ENCODE results near the gene SCUBE3. TPM values are rescaled to one million over a fixed set of nuclear protein-coding genes. Genes with fewer than 3 reads are reported as not detected.

Gene SCUBE3
- total and polyA plus RNA-seq, 2 of the 4 experiments (the other 2 are of a cell fraction): 19.9 to 45.5 TPM

DNA sequence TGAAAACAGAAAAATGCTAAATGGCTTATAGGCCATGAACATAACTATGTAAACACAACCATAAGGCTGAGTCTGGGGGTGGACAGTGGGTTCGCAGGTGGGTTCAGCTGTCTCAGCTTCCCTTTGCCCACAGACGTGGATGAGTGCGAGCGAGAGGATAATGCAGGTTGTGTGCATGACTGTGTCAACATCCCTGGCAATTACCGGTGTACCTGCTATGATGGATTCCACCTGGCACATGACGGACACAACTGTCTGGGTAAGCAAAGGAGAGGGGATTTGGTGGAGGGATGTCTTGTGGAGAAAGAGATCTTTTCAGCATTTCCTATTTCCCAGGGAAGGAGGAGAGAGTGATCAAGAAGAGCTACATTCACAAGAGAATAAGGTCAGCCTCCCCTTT is 14.7 kb downstream of the SCUBE3 start:
- H4K5ac ChIP-seq (ENCODE audit: low read depth, low read length): no peak overlapping the region
- CTCF ChIA-PET: no interaction called here
- peaks cover 7% of the 10 kb centered on the region for H3K4me1 ChIP-seq (ENCODE audit: control insufficient read depth, insufficient read depth, low read length)
- dilution Hi-C loops (cut with HindIII; ENCODE audit: low sequenced_read_pairs, unreplicated experiment) (no loop called here), in situ Hi-C loops (cut with MboI; ENCODE audit: low sequenced_read_pairs) (no loop called here), intact Hi-C loops (cut with micrococcal nuclease) (no loop called here)
- no peaks in the 10 kb centered on the region for H4K20me1 ChIP-seq (ENCODE audit: insufficient read depth, low read length)
- POLR2A ChIA-PET (ENCODE audit: unreplicated experiment): no interaction called here
- no peak overlapping the region for H2BK20ac ChIP-seq (ENCODE audit: low read depth, low read length)
- peaks cover 14% of the 10 kb centered on the region for H3K36me3 ChIP-seq (ENCODE audit: control insufficient read depth, insufficient read depth, low read length)
- H3K27me3 ChIP-seq (ENCODE audit: control insufficient read depth, insufficient read depth, low read length): no peaks in the 10 kb centered on the region
- H3K56ac ChIP-seq (ENCODE audit: extremely low read depth, insufficient read depth, low read length): no peak overlapping the region
- no peak overlapping the region for H2BK15ac ChIP-seq (ENCODE audit: low read depth, low read length)
- WGBS, 2 experiments (ENCODE audit: extremely low coverage in 2 of 2, insufficient read length in 1 of 2): 93% methylated on average over 3 of the region's 6 CpGs; no CpG with 5 or more reads in 1 of the 2 experiments
- no peak overlapping the region for H3K4me3 ChIP-seq (ENCODE audit: insufficient read depth, low read depth, low read length)
- no peak overlapping the region for H3K27ac ChIP-seq (ENCODE audit: insufficient read depth, low read length)
- no peak overlapping the region for H3K14ac ChIP-seq (replicated peaks; ENCODE audit: low read depth, low read length)
- no peak overlapping the region for H3K4me2 ChIP-seq (ENCODE audit: low read depth, low read length)
- H4K91ac ChIP-seq (ENCODE audit: insufficient read depth, low read depth, low read length): no peak overlapping the region
- no peak overlapping the region for H3K23ac ChIP-seq (ENCODE audit: low read depth, low read length)
- no peak for ATAC-seq (ENCODE audit: low read depth)
- no TSS peak for BruUV-seq (replicated peaks)
- DNase-seq: no peak
- H3K18ac ChIP-seq (ENCODE audit: low read depth, low read length): no peak overlapping the region
- H3K4ac ChIP-seq (ENCODE audit: low read depth, low read length): no peak overlapping the region
- no peak overlapping the region for H2BK120ac ChIP-seq (ENCODE audit: low read depth, low read length)
- H3K9ac ChIP-seq (ENCODE audit: low read depth, low read length): no peak overlapping the region
- no peak overlapping the region for H2AK9ac ChIP-seq (replicated peaks; ENCODE audit: low read depth, low read length, poor library complexity)
- TF ChIP-seq POLR2A (IDR thresholded peaks at IDR 0.05; ENCODE audit: low read depth, low read length) (no peak), RAD21 (IDR thresholded peaks at IDR 0.05; ENCODE audit: low read length) (no peak), MAZ (IDR thresholded peaks at IDR 0.05; ENCODE audit: borderline replicate concordance, low read depth, low read length) (no peak), FOS (IDR thresholded peaks at IDR 0.05; ENCODE audit: low read depth, low read length) (no peak), RFX5 (IDR thresholded peaks at IDR 0.05; ENCODE audit: low read depth, low read length) (no peak), CEBPB (IDR thresholded peaks at IDR 0.05; ENCODE audit: low read depth, low read length) (no peak), BHLHE40 (IDR thresholded peaks at IDR 0.05; ENCODE audit: low read depth, low read length) (no peak), MXI1 (IDR thresholded peaks at IDR 0.05; ENCODE audit: borderline replicate concordance, low read depth, low read length) (no peak), MAFK (IDR thresholded peaks at IDR 0.05; ENCODE audit: low read depth, low read length) (no peak), RCOR1 (IDR thresholded peaks at IDR 0.05; ENCODE audit: insufficient replicate concordance, low read length) (no peak), CHD1 (IDR thresholded peaks at IDR 0.05; ENCODE audit: low read depth, low read length) (no peak)
- TF ChIP-seq, protein P1, sequence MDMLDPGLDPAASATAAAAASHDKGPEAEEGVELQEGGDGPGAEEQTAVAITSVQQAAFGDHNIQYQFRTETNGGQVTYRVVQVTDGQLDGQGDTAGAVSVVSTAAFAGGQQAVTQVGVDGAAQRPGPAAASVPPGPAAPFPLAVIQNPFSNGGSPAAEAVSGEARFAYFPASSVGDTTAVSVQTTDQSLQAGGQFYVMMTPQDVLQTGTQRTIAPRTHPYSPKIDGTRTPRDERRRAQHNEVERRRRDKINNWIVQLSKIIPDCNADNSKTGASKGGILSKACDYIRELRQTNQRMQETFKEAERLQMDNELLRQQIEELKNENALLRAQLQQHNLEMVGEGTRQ (IDR thresholded peaks at IDR 0.05; ENCODE audit: low read depth, low read length): no peak
- TF ChIP-seq, protein P2, sequence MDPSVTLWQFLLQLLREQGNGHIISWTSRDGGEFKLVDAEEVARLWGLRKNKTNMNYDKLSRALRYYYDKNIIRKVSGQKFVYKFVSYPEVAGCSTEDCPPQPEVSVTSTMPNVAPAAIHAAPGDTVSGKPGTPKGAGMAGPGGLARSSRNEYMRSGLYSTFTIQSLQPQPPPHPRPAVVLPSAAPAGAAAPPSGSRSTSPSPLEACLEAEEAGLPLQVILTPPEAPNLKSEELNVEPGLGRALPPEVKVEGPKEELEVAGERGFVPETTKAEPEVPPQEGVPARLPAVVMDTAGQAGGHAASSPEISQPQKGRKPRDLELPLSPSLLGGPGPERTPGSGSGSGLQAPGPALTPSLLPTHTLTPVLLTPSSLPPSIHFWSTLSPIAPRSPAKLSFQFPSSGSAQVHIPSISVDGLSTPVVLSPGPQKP (IDR thresholded peaks at IDR 0.05; ENCODE audit: borderline replicate concordance, low read depth, low read length): no peak
- TF ChIP-seq, protein P3, sequence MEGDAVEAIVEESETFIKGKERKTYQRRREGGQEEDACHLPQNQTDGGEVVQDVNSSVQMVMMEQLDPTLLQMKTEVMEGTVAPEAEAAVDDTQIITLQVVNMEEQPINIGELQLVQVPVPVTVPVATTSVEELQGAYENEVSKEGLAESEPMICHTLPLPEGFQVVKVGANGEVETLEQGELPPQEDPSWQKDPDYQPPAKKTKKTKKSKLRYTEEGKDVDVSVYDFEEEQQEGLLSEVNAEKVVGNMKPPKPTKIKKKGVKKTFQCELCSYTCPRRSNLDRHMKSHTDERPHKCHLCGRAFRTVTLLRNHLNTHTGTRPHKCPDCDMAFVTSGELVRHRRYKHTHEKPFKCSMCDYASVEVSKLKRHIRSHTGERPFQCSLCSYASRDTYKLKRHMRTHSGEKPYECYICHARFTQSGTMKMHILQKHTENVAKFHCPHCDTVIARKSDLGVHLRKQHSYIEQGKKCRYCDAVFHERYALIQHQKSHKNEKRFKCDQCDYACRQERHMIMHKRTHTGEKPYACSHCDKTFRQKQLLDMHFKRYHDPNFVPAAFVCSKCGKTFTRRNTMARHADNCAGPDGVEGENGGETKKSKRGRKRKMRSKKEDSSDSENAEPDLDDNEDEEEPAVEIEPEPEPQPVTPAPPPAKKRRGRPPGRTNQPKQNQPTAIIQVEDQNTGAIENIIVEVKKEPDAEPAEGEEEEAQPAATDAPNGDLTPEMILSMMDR (conservative IDR thresholded peaks at IDR 0.05; ENCODE audit: low read depth, low read length): no peak
- peaks cover 9% of the 10 kb centered on the region for H3K9me1 ChIP-seq (ENCODE audit: insufficient read depth, low read length)
- no peak overlapping the region for H2AK5ac ChIP-seq (ENCODE audit: low read depth, low read length)
- no peaks in the 10 kb centered on the region for H3K9me3 ChIP-seq (ENCODE audit: control insufficient read depth, insufficient read depth, low read length)
- H4K8ac ChIP-seq (ENCODE audit: low read depth in 2 of 2, low read length in 2 of 2): no peak overlapping the region
- H3K79me1 ChIP-seq (ENCODE audit: low read depth in 1 of 2, low read length in 2 of 2): peaks cover 4 to 9% of the 10 kb centered on the region in 2 experiments; a peak in 3 of 4 replicates
- H2AFZ ChIP-seq (replicated peaks; ENCODE audit: low read length, poor library complexity): no peak overlapping the region
- no peak overlapping the region for H2BK5ac ChIP-seq (ENCODE audit: low read depth, low read length, poor library complexity, severe bottlenecking)

Measured in IMR-90 (cell line).